ENCODE measurements around the gene OR5K2. TPM values are rescaled to one million over a fixed set of nuclear protein-coding genes. Genes with fewer than 3 reads are reported as not detected.

OR5K2 gene
- total and polyA plus RNA-seq, 2 of the 4 experiments (the other 2 are of a cell fraction), result not detected

- ChIA-PET CTCF (no interaction called here), POLR2A (ENCODE audit: unreplicated experiment) (no interaction called here)
- no peak overlapping the region for H2BK5ac ChIP-seq (ENCODE audit: low read depth, low read length, poor library complexity, severe bottlenecking)
- H2AK9ac ChIP-seq (replicated peaks; ENCODE audit: low read depth, low read length, poor library complexity), result no peak overlapping the region
- WGBS, 2 experiments (ENCODE audit: extremely low coverage in 2 of 2, insufficient read length in 1 of 2), result 39% methylated on average over 2 of the region's 4 CpGs; no CpG with 5 or more reads in 1 of the 2 experiments
- H3K27me3 ChIP-seq (ENCODE audit: control insufficient read depth, insufficient read depth, low read length), result no peaks in the 10 kb centered on the region
- no peak overlapping the region for H3K9ac ChIP-seq (ENCODE audit: low read depth, low read length)
- no TSS peak for BruUV-seq (replicated peaks)
- H4K5ac ChIP-seq (ENCODE audit: low read depth, low read length), result no peak overlapping the region
- in situ Hi-C loops (cut with MboI; ENCODE audit: low sequenced_read_pairs) (loop anchor here (25.0 kb wide), 1 partner anchor 88 kb away; the partner anchor contains the start of gene OR5K4), intact Hi-C loops (cut with micrococcal nuclease) (no loop called here), dilution Hi-C loops (cut with HindIII; ENCODE audit: low sequenced_read_pairs, unreplicated experiment) (no loop called here)
- H3K4ac ChIP-seq (ENCODE audit: low read depth, low read length), result no peak overlapping the region
- no peak overlapping the region for H2BK15ac ChIP-seq (ENCODE audit: low read depth, low read length)
- no peak overlapping the region for H2AK5ac ChIP-seq (ENCODE audit: low read depth, low read length)
- no peaks in the 10 kb centered on the region for H3K9me1 ChIP-seq (ENCODE audit: insufficient read depth, low read length)
- H3K56ac ChIP-seq (ENCODE audit: extremely low read depth, insufficient read depth, low read length), result no peak overlapping the region
- H3K27ac ChIP-seq (ENCODE audit: insufficient read depth, low read length), result no peak overlapping the region
- H3K4me3 ChIP-seq (ENCODE audit: insufficient read depth, low read depth, low read length), result no peak overlapping the region
- no peak overlapping the region for H2AFZ ChIP-seq (replicated peaks; ENCODE audit: low read length, poor library complexity)
- no peak overlapping the region for H4K8ac ChIP-seq (ENCODE audit: low read depth in 2 of 2, low read length in 2 of 2)
- TF ChIP-seq MAFK (IDR thresholded peaks at IDR 0.05; ENCODE audit: low read depth, low read length) (0 out of 2 replicates have a peak, but pooled peaks have one; percentile 32), NFE2L2 (IDR thresholded peaks at IDR 0.05; ENCODE audit: low read depth, low read length) (no peak)
- ATAC-seq (ENCODE audit: low read depth) (no peak), DNase-seq (no peak)
- no peak overlapping the region for H3K4me2 ChIP-seq (ENCODE audit: low read depth, low read length)
- no peak overlapping the region for H2BK120ac ChIP-seq (ENCODE audit: low read depth, low read length)
- no peaks in the 10 kb centered on the region for H3K36me3 ChIP-seq (ENCODE audit: control insufficient read depth, insufficient read depth, low read length)
- H4K20me1 ChIP-seq (ENCODE audit: insufficient read depth, low read length), result no peaks in the 10 kb centered on the region
- H4K91ac ChIP-seq (ENCODE audit: insufficient read depth, low read depth, low read length), result no peak overlapping the region
- no peak overlapping the region for H3K14ac ChIP-seq (replicated peaks; ENCODE audit: low read depth, low read length)
- H3K79me1 ChIP-seq (ENCODE audit: low read depth in 1 of 2, low read length in 2 of 2), result no peaks in the 10 kb centered on the region
- no peak overlapping the region for H2BK20ac ChIP-seq (ENCODE audit: low read depth, low read length)
- no peaks in the 10 kb centered on the region for H3K4me1 ChIP-seq (ENCODE audit: control insufficient read depth, insufficient read depth, low read length)
- H3K18ac ChIP-seq (ENCODE audit: low read depth, low read length), result no peak overlapping the region
- H3K23ac ChIP-seq (ENCODE audit: low read depth, low read length), result no peak overlapping the region
- H3K9me3 ChIP-seq (ENCODE audit: control insufficient read depth, insufficient read depth, low read length), result no peaks in the 10 kb centered on the region
These were observed 47.1 kb upstream of the OR5K2 start for GRCh38 chr3:98450372-98450771.
